ENCODE measurements around the gene HSPA6.

- TF ChIP-seq POLR2AphosphoS5 (IDR thresholded peaks at IDR 0.05; ENCODE audit: borderline replicate concordance, low read depth, low read length), result no peak
- no peak for TF ChIP-seq EZH2 (IDR thresholded peaks at IDR 0.05)
Measured at GRCh38 chr1:161502181-161502580, 22.2 kb upstream of the HSPA6 start.
